GM18499 (cell line): ENCODE measurements around the gene ARHGAP25.

Experiments
- ATAC-seq: cut with Tn5 transposase; IDR thresholded peaks from one replicate; pipeline ENCODE4 v1.9.1; 2021; ENCODE audit warnings: moderate number of reproducible peaks; ENCODE audit not compliant: insufficient read depth, unreplicated experiment

The ARHGAP25 gene

DNA sequence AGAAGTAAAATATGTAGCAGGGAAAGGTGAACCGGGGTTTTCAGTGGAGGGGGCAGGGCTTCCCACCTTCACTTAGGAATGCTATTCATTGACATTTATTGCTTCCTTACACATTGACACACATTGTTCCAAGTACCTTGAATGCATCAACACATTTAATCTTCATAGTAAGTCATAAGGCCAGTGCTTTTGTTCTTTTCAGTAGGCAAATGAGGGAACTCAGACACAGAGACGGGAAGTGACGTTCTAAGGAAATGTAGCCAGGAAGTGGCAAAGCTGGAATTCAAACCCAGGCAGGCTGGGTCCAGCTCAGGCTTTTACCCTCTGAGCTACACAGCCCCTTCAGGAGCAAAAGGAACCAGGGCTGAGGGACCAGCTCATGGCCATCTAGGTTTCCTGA is 115.9 kb downstream of the ARHGAP25 start:
- no peak for ATAC-seq

DNA sequence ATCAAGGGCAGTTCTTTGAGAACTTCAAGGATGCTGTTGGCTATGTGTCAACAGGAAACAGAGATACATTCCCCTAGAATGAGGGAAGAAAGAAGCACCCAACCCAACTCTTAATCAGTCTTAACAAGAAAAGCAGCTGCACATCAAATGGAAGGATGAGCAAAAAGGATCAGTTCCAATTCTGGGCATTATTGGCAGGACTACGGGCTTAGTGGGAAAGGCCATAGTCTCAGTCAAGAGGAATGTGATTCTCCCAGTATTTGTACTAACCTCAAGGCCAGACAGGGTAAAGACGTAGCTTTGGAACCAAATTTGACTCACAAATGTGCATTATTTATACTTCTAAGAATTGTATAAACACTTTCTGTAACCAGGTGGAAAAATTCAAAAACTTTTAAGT is 118.4 kb downstream of the ARHGAP25 start:
- no peak for ATAC-seq

DNA sequence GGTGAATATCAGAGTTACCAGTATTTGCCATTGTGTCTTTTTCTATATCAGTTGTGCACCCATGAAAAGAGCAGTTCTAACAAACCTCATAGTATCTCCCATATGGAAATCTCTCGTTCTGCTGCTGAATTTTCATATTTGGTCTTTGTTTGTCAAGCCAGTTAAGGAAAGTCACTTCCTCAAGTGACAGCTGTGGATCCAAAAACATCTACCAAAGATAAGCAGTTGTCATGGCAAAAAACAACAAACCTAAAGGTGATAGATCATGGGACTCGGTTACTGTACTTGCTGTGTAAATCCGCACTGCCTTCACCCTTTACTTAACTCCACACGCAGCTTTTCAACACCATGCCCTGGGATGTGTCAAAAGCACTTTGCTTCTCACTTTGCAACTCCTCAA is 119.3 kb downstream of the ARHGAP25 start:
- no peak for ATAC-seq

DNA sequence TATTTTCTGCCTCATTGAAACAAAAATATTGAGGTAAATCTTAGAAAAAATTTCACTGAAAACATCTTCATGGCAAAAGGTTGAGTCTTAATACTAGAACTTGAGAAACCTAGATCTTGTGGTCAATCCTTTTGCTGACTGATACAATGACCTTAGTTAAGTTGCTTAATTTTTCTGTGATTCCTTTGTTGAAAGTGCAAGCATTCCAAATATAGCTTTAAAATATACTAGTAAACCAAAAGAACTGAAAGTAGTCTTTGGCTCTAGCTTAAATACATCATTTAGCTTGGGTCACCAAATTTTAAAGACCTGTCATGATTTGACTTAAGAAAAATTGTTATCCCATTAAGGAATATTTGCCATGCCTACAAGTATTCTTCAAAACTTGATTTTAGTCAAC is 119.9 kb downstream of the ARHGAP25 start:
- no peak for ATAC-seq

DNA sequence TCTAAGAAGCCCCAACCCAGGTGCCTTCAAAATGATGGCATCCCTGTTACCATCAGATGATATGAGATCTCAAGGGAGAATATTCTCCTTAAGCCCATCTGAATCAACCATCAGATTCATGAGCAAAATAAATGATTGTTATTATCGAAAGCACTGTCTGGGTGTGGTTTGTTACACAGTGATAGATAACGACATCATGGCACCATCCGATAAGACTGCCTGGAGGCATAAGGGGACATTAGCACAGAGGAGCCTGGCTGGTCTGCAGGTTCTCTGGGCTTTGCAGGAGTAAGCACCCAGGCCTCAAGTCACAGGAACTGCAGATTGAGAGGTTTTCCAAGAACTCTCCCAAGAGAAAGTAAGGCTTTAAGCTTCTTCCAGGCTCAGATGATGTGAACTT is 120.9 kb downstream of the ARHGAP25 start:
- ATAC-seq = no peak

DNA sequence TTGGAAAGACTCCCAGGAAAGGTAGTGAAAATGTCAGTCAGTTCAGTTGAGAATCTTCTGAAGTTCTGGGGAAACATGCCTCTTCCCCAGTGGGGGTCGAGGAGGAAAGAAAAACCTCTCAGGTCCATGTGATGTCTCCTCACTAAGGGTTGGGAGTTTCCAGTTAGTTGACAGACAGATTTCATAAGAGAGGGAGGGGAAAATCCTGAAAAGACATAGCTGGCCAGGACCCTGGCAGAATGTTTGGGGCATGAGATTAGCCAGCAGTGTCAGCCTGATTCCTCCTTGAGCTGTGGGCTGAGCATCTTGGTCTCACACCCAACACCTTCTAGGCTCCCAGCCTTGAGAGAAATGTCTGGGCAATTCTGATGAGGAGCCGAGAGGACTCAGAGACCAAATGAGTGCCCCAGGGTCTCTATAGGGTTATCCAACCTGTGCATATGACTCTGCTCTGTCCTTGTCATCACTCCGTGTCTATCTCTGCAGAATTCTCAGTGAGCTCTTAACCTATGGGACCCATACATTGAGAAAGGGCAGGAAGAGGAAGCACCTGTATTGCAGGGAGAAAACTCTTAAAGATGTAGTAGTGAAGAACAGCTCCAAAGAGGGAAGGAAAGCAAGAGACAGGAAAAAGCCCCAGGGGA is 122.7 kb downstream of the ARHGAP25 start:
- no peak for ATAC-seq

DNA sequence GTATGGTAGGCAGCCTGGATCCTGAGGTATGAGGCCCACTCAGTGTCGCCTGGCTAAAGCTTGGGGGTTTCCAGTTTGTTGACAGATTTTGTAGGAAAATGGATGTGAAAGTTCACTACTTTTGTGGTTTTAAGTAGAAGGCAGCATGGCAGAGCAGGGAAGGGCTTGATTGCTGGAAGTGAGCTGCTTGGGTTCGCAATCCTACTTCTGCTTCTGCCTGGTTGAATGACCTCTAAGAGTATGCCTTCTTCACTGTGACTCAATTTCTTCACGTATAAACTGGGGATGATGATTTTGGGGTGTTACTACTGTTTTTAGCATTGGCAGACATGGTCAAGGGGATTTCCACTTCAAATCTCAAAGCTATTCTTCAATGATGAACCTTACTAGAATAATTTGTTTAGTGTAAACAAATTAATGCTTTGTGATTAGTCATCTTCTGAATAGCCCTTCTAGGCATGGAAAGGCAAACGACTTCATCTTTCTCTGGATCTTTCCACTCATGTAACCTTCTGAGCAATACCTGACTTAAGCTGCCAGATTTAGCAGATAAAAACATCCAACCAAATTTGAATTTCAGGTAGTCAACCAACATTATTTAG is 123.3 kb downstream of the ARHGAP25 start:
- no peak for ATAC-seq

DNA sequence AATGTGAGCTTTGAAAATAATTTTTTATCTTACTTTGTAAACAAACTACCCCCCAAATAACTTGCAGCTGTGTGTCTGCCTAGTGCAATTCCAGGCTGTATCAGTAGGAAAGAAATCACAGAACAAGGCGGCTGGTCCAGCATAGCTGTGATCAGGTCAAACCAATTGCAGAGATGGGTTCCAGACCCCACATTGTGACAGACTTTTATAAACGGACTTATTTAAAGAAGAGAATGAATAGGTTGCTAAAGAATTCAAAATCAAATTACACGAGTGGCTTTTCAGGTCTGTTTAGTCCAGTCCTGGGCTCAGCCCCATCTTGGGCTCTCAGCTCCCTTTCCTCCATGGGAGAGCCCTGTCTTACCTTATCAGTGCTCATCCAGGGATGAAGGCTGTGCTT is 125.5 kb downstream of the ARHGAP25 start:
- ATAC-seq = no peak

DNA sequence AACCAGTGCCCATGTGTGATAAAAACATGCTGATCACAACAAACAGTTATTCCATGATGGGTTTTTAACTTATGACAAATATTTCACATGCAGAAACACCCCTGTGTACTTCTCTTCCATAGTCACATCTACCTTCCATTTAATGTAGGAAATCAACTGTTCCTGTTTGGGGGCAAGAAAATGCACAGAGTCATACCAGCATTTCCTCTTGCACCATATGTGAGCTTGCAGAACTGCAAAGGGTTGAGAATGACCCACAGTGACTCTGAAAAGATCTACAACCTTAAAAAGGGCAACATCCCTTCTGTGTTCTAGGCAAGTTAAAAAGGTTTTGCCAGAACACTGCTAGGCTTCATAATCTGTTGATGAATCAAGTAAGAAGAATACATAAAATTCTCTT is 126.7 kb downstream of the ARHGAP25 start:
- no peak for ATAC-seq

DNA sequence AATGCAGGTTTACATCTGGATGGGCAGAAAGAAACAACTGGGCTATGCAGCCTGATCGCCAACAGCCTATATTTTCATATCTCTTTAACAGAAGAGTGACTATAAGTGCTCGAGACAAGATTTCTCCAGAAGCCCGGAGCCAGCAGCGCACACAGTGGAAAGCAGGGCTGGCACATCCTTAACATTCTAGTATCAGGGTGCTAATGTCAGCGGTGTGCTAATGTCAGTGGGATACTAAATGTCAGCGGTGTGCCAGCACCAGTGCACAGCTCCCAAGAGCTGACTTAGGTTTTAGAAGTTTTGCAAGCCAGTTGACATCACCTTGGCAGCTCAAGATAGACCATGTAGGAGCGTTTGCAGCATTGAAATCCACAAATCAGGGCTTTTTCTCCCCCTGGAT is 128.3 kb downstream of the ARHGAP25 start:
- no peak for ATAC-seq

DNA sequence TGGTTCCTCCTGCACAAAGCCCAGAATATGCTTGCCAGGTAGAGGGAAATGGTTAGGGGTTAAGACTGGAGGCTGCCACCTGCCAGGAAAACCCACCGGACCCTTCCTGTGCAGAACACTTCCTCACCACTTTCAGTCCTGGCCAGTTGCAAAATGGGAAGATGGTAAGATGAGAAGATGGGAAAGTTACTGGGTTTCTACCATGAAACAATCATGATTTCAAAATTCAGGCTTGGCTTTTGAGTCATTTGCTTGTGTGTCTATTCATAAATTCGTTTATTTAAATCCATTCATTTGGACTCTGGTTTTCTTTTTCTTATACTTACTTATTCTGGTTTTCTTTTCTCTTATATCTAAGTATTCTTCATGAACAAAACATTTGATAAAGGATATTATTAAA is 129.4 kb downstream of the ARHGAP25 start:
- no peak for ATAC-seq

DNA sequence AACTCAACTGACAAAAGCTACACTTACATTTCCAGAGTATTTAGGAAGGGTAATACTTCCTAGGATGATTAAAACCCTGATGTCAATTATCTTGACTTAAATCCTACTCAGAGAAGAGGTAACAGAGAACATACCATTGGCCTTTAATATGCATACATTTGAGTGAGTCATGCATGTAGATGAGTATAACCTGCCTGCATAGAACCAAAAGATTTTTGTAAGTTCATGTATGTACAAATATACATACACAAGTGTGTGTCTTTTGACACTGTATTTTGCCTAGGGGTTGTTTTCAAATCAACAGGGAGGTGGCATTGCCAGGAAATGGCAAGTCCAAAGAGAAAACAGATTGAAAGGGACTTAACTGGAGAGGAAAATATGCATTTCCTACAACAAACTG is 130.5 kb downstream of the ARHGAP25 start:
- ATAC-seq = no peak

DNA sequence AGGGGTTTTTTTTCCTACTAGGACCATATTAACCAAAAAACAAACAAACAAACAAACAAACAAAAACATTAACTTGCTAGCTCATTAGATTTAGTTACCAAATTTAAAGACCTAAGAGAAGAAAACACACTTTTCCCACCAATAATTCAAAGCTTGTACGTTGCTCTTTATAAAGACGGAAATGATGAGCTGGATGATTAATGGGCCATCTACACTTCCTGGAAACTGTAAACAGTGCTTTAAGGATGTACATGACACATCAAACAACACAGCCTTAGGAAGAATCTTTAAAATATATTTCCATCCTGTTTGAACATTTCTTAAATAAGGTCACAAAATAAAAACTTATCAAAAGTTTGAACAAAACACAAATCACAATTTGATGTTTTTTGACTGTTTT is 135.6 kb downstream of the ARHGAP25 start:
- no peak for ATAC-seq

DNA sequence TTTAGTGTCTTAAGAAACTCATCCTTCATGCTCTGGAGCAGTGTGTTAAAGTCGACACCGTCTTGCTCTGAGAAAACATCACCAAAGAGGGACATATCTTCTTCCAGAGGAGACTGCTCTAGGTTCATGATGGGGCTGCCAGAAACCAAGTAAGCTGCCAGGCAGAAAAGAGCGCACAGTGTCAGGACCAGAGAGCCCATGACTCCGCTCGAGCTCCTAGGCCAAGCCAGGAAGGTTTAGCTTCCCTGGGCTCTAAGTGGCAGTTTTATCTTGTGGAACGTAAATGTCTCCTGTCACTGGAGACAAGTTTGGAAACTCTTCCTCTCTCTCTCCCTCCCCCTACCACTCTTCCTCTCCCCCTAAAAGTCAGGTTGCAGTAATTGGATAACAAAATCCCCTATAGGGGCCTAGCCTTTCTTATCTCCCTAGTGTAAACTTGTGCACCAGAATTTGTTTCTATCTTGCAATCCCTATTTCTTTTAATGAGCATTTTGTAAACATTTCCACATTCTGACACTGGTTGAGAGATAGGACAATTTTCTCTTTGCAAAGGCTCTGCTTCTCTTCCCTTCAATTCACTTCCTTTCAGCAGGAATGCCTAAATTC is 136.7 kb downstream of the ARHGAP25 start, which contains the start of gene BMP10:
BMP10 (minus strand) TSS at position 239 of the 606 bp plus-strand sequence; CDS start at position 200, 39 bp downstream.
- no peak for ATAC-seq
